GM23338 (cell line): ENCODE measurements around the gene CNIH3. TPM values are rescaled to one million over a fixed set of nuclear protein-coding genes. Genes with fewer than 3 reads are reported as not detected.

Source experiments
- ATAC-seq: fragments of 200-7000 bp; cut with Tn5 transposase; 3 replicates; pipeline ENCODE4 v1.9.1; 2020
- DNase-seq: peaks from one replicate; pipeline ENCODE4 v3.0.0-alpha.2; 2015; ENCODE audit warnings: low spot score
- H2AFZ ChIP-seq: fragments of 200-600 bp; sonication (generic); 2 replicates; pipeline ENCODE4 v1.8.0; 2016; ENCODE audit warnings: antibody characterized with exemption, mild to moderate bottlenecking, moderate library complexity
- H3F3A ChIP-seq: fragments of 200-600 bp; sonication (generic); replicated peaks from 2 replicates; pipeline ENCODE4 v1.8.0; 2017; ENCODE audit warnings: antibody characterized with exemption, mixed run types, low read depth
- H3K27ac ChIP-seq: fragments of 200-600 bp; sonication (generic); 2 replicates; pipeline ENCODE4 v1.6.1; 2016; ENCODE audit warnings: low read depth
- H3K27me3 ChIP-seq: fragments of 200-600 bp; sonication (generic); 2 replicates; pipeline ENCODE4 v1.8.0; 2016; ENCODE audit warnings: mild to moderate bottlenecking, mixed run types, moderate library complexity; ENCODE audit not compliant: insufficient read depth
- H3K36me3 ChIP-seq: fragments of 200-600 bp; sonication (generic); 2 replicates; pipeline ENCODE4 v1.8.0; 2016; ENCODE audit warnings: mild to moderate bottlenecking; ENCODE audit not compliant: insufficient read depth
- H3K4me1 ChIP-seq: fragments of 200-600 bp; sonication (generic); 2 replicates; pipeline ENCODE4 v1.8.0; 2016; ENCODE audit warnings: mild to moderate bottlenecking, moderate library complexity; ENCODE audit not compliant: insufficient read depth
- H3K4me2 ChIP-seq: fragments of 200-600 bp; sonication (generic); 2 replicates; pipeline ENCODE4 v1.7.1; 2017; ENCODE audit warnings: mixed run types
- H3K4me3 ChIP-seq: fragments of 200-600 bp; sonication (generic); 2 replicates; pipeline ENCODE4 v1.6.1; 2016; ENCODE audit warnings: mixed run types
- H3K79me2 ChIP-seq: fragments of 200-600 bp; sonication (generic); replicated peaks from 2 replicates; pipeline ENCODE4 v1.8.0; 2017; ENCODE audit warnings: mild to moderate bottlenecking; ENCODE audit not compliant: insufficient read depth
- H3K9me2 ChIP-seq: fragments of 200-600 bp; sonication (generic); 2 replicates; pipeline ENCODE4 v1.8.0; 2017; ENCODE audit not compliant: insufficient read depth
- H4K20me1 ChIP-seq: fragments of 200-600 bp; sonication (generic); replicated peaks from 2 replicates; pipeline ENCODE4 v1.8.0; 2017; ENCODE audit warnings: mild to moderate bottlenecking; ENCODE audit not compliant: insufficient read depth
- H3K27ac Mint-ChIP-seq: 2 replicates; pipeline ENCODE4 v1.8.0; 2020; ENCODE audit warnings: inconsistent platforms, mild to moderate bottlenecking, moderate library complexity, mixed read lengths
- H3K27me3 Mint-ChIP-seq: 3 replicates; pipeline ENCODE4 v1.8.0; 2022; ENCODE audit warnings: low read depth, mild to moderate bottlenecking, moderate library complexity, mixed read lengths, inconsistent platforms; ENCODE audit not compliant: insufficient read depth, poor library complexity
- H3K36me3 Mint-ChIP-seq: 3 replicates; pipeline ENCODE4 v1.8.0; 2021; ENCODE audit warnings: low read depth, mild to moderate bottlenecking, inconsistent platforms, moderate library complexity, mixed read lengths
- H3K4me1 Mint-ChIP-seq: 3 replicates; pipeline ENCODE4 v1.8.0; 2020; ENCODE audit warnings: mild to moderate bottlenecking, inconsistent platforms, mixed read lengths
- H3K4me3 Mint-ChIP-seq: 3 replicates; pipeline ENCODE4 v1.8.0; 2021; ENCODE audit warnings: moderate library complexity, mild to moderate bottlenecking, inconsistent platforms, mixed read lengths
- H3K9me3 Mint-ChIP-seq: 3 replicates; pipeline ENCODE4 v1.8.0; 2020; ENCODE audit warnings: moderate library complexity, mild to moderate bottlenecking, inconsistent platforms, mixed read lengths
- CREB1 ChIP-seq: fragments of 250-450 bp; sonication (Bioruptor Pico); IDR thresholded peaks from 2 replicates; pipeline ENCODE4 v1.5.0; 2020; ENCODE audit warnings: low read depth, mild to moderate bottlenecking, moderate library complexity
- EZH2 ChIP-seq: fragments of 200-600 bp; sonication (generic); IDR thresholded peaks from one replicate; pipeline ENCODE4 v1.8.0; 2017; ENCODE audit warnings: antibody characterized with exemption, mild to moderate bottlenecking, low read depth; ENCODE audit not compliant: unreplicated experiment
- EZH2phosphoT487 ChIP-seq: fragments of 200-600 bp; sonication (generic); IDR thresholded peaks from one replicate; pipeline ENCODE4 v1.8.1; 2018; ENCODE audit warnings: antibody characterized with exemption; ENCODE audit not compliant: unreplicated experiment
- JUNB ChIP-seq: IDR thresholded peaks from one replicate; pipeline ENCODE4 v1.6.1; 2016; ENCODE audit warnings: antibody characterized with exemption; ENCODE audit not compliant: unreplicated experiment
- NANOG ChIP-seq: IDR thresholded peaks from 2 replicates; pipeline ENCODE4 v1.6.1; 2016; ENCODE audit warnings: antibody characterized with exemption, borderline replicate concordance
- REST ChIP-seq: IDR thresholded peaks from one replicate; pipeline ENCODE4 v1.6.1; 2018; ENCODE audit warnings: antibody characterized with exemption; ENCODE audit not compliant: unreplicated experiment
- STAT1 ChIP-seq: IDR thresholded peaks from one replicate; pipeline ENCODE4 v1.6.1; 2016; ENCODE audit warnings: antibody characterized with exemption; ENCODE audit not compliant: unreplicated experiment
- ZNF114 ChIP-seq: fragments of 250-450 bp; sonication (Bioruptor Pico); IDR thresholded peaks from 2 replicates; pipeline ENCODE4 v1.5.0; 2020; ENCODE audit warnings: mild to moderate bottlenecking, moderate library complexity
- ZNF331 ChIP-seq: fragments of 250-450 bp; sonication (Bioruptor Pico); IDR thresholded peaks from 2 replicates; pipeline ENCODE4 v1.5.0; 2020; ENCODE audit warnings: low read depth, mild to moderate bottlenecking, moderate library complexity
- polyA plus RNA-seq: library from polyadenylated mRNA; unstranded; fragments of >200 nt; fragmentation: Nextera tagmentation; extraction: Ambion mirVana; gene quantifications from 2 replicates; pipeline ENCODE4 v1.2.1, GENCODE V29; 2016
- total RNA-seq: library from RNA; depleted of rRNA; stranded (reverse); fragments of >200 nt; shearing (Covaris generic); gene quantifications from 2 replicates; pipeline ENCODE4 v1.2.3, GENCODE V29; 2014
- TF ChIP-seq, protein P1 (sequence below): fragments of 250-450 bp; sonication (Bioruptor Pico); IDR thresholded peaks from 2 replicates; pipeline ENCODE4 v1.5.0; 2020; ENCODE audit warnings: mild to moderate bottlenecking, moderate library complexity
- TF ChIP-seq, protein P2 (sequence below): IDR thresholded peaks from 2 replicates; pipeline ENCODE4 v1.6.1; 2016; ENCODE audit warnings: antibody characterized with exemption

Gene CNIH3
- total and polyA plus RNA-seq, 2 experiments from 2014 or later: 3.6 to 5.1 TPM

DNA sequence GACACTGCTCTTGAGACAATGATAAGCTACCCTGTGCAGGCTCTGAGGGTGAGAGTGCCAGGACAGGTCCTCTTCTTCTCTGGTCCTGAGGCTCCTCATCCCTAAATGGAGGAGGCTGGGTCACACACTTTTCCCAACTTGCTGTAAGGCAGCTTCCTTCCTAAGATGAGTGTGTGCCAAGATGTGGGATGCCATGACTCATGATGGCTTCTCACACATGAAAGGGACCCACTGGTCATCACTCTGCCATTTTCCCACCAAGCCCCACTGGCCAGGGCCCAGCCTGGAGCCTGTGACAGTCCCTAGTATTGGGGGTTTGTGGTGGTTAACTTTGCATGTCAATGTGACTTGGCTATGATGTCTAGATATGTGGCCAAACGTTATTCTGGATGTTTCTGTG lies 54.4 kb downstream of the CNIH3 start (continued):
- TF ChIP-seq REST: no peak

DNA sequence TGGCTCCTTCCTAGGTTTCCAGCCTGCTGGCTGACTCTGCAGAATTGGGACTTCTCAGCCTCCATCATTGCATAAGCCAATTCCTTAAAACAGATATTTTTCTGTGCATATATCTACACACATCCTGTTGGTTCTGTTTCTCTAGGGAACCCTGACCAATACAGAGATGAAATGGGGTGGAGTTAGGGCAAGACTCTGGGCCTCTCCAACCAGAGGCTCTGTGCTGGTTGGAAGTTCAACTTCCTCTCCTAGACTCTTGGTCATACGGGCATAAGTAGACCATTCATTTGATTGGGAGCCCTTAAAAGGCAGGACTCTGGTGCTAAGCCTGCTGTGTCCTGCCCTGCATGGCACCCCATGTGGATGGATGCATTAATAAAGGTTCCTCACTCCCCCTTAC lies 55.0 kb downstream of the CNIH3 start:
- H3K79me2 ChIP-seq: no peaks in the 10 kb centered on the region; the same call in 1 of the 2 replicates
- DNase-seq (no peak), ATAC-seq (no peak)
- no peaks in the 10 kb centered on the region for H4K20me1 ChIP-seq
- Mint-ChIP-seq H3K27me3 (no peaks in the 10 kb centered on the region), H3K4me1 (peaks cover 6% of the 10 kb centered on the region), H3K27ac (no peak overlapping the region), H3K9me3 (peaks cover 4% of the 10 kb centered on the region; the same call in 2 of the 3 replicates), H3K36me3 (no peaks in the 10 kb centered on the region), H3K4me3 (no peak overlapping the region)
- no peak overlapping the region for H3K4me3 ChIP-seq
- H2AFZ ChIP-seq: no peak overlapping the region
- no peaks in the 10 kb centered on the region for H3K36me3 ChIP-seq
- no peaks in the 10 kb centered on the region for H3K27me3 ChIP-seq
- H3K4me1 ChIP-seq: no peaks in the 10 kb centered on the region; the same call in 1 of the 2 replicates
- no peaks in the 10 kb centered on the region for H3F3A ChIP-seq
- H3K4me2 ChIP-seq: no peak overlapping the region
- H3K9me2 ChIP-seq: peaks cover 8% of the 10 kb centered on the region; the same call in 1 of the 2 replicates
- H3K27ac ChIP-seq: no peak overlapping the region
- no peak for TF ChIP-seq STAT1
- no peak for TF ChIP-seq ZNF331 (CRISPR knock-in tag)
- TF ChIP-seq NANOG: no peak
- TF ChIP-seq, protein P1, sequence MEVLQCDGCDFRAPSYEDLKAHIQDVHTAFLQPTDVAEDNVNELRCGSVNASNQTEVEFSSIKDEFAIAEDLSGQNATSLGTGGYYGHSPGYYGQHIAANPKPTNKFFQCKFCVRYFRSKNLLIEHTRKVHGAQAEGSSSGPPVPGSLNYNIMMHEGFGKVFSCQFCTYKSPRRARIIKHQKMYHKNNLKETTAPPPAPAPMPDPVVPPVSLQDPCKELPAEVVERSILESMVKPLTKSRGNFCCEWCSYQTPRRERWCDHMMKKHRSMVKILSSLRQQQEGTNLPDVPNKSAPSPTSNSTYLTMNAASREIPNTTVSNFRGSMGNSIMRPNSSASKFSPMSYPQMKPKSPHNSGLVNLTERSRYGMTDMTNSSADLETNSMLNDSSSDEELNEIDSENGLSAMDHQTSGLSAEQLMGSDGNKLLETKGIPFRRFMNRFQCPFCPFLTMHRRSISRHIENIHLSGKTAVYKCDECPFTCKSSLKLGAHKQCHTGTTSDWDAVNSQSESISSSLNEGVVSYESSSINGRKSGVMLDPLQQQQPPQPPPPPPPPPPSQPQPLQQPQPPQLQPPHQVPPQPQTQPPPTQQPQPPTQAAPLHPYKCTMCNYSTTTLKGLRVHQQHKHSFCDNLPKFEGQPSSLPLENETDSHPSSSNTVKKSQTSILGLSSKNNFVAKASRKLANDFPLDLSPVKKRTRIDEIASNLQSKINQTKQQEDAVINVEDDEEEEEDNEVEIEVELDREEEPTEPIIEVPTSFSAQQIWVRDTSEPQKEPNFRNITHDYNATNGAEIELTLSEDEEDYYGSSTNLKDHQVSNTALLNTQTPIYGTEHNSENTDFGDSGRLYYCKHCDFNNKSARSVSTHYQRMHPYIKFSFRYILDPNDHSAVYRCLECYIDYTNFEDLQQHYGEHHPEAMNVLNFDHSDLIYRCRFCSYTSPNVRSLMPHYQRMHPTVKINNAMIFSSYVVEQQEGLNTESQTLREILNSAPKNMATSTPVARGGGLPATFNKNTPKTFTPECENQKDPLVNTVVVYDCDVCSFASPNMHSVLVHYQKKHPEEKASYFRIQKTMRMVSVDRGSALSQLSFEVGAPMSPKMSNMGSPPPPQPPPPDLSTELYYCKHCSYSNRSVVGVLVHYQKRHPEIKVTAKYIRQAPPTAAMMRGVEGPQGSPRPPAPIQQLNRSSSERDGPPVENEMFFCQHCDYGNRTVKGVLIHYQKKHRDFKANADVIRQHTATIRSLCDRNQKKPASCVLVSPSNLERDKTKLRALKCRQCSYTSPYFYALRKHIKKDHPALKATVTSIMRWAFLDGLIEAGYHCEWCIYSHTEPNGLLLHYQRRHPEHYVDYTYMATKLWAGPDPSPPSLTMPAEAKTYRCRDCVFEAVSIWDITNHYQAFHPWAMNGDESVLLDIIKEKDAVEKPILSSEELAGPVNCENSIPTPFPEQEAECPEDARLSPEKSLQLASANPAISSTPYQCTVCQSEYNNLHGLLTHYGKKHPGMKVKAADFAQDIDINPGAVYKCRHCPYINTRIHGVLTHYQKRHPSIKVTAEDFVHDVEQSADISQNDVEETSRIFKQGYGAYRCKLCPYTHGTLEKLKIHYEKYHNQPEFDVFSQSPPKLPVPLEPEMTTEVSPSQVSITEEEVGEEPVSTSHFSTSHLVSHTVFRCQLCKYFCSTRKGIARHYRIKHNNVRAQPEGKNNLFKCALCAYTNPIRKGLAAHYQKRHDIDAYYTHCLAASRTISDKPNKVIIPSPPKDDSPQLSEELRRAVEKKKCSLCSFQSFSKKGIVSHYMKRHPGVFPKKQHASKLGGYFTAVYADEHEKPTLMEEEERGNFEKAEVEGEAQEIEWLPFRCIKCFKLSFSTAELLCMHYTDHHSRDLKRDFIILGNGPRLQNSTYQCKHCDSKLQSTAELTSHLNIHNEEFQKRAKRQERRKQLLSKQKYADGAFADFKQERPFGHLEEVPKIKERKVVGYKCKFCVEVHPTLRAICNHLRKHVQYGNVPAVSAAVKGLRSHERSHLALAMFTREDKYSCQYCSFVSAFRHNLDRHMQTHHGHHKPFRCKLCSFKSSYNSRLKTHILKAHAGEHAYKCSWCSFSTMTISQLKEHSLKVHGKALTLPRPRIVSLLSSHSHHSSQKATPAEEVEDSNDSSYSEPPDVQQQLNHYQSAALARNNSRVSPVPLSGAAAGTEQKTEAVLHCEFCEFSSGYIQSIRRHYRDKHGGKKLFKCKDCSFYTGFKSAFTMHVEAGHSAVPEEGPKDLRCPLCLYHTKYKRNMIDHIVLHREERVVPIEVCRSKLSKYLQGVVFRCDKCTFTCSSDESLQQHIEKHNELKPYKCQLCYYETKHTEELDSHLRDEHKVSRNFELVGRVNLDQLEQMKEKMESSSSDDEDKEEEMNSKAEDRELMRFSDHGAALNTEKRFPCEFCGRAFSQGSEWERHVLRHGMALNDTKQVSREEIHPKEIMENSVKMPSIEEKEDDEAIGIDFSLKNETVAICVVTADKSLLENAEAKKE (CRISPR knock-in tag): no peak
- no peak for TF ChIP-seq ZNF114 (CRISPR knock-in tag)
- TF ChIP-seq EZH2: no peak
- TF ChIP-seq JUNB: no peak
- no peak for TF ChIP-seq REST
- no peak for TF ChIP-seq CREB1
- TF ChIP-seq, protein P2, sequence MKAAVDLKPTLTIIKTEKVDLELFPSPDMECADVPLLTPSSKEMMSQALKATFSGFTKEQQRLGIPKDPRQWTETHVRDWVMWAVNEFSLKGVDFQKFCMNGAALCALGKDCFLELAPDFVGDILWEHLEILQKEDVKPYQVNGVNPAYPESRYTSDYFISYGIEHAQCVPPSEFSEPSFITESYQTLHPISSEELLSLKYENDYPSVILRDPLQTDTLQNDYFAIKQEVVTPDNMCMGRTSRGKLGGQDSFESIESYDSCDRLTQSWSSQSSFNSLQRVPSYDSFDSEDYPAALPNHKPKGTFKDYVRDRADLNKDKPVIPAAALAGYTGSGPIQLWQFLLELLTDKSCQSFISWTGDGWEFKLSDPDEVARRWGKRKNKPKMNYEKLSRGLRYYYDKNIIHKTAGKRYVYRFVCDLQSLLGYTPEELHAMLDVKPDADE: no peak
- no peak for TF ChIP-seq EZH2phosphoT487
